Measurements from ENCODE around the gene NXNL1. TPM values are rescaled to one million over a fixed set of nuclear protein-coding genes. Genes with fewer than 3 reads are reported as not detected.

NXNL1 gene
- total and polyA plus RNA-seq, 2 donors (not counting 3 experiments of a cell fraction or from before 2014, with no cell fraction given), result not detected

- POLR2A ChIA-PET, result interaction anchor here (1.1 kb wide), 1 partner anchor 56 kb away, joined by 3 read pairs; no protein-coding TSS in a partner anchor
- dilution Hi-C loops (cut with MboI; ENCODE audit: extremely low pct_ligation_motif_present, low sequenced_read_pairs) (no loop called here), intact Hi-C loops (cut with micrococcal nuclease) (no loop called here)
- peak overlapping the region; percentile 63 for H3K4me2 ChIP-seq (ENCODE audit: insufficient read depth, low read length)
- H3K9ac ChIP-seq (replicated peaks; ENCODE audit: extremely low read depth, insufficient read depth, low read length), result no peak overlapping the region
- no TSS peak for BruUV-seq (replicated peaks)
- CTCF ChIA-PET, result interaction anchor here (0.8 kb wide), 1 partner anchor 9 kb away, joined by 3 read pairs; no protein-coding TSS in a partner anchor
- no peaks in the 10 kb centered on the region for H4K20me1 ChIP-seq (replicated peaks; ENCODE audit: control insufficient read depth, extremely low read depth, insufficient read depth, low read length)
- FAIRE-seq (no peak), DNase-seq (ENCODE audit: low read depth, low spot score) (no peak)
- no peaks in the 10 kb centered on the region for H3K27me3 ChIP-seq (ENCODE audit: control insufficient read depth in 2 of 2, insufficient read depth in 2 of 2, low read length in 2 of 2)
- no peaks in the 10 kb centered on the region for H3K79me2 ChIP-seq (ENCODE audit: control insufficient read depth, insufficient read depth, low read length)
- H2AFZ ChIP-seq (ENCODE audit: low read depth, low read length), result peak overlapping the region; percentile 100
- peaks cover 11% of the 10 kb centered on the region for H3K4me1 ChIP-seq (ENCODE audit: control insufficient read depth, extremely low read depth, insufficient read depth, low read length)
- TF ChIP-seq POLR2AphosphoS5 (IDR thresholded peaks at IDR 0.05; ENCODE audit: insufficient read depth, low read depth, low read length), result no peak
- TF ChIP-seq JUN (IDR thresholded peaks at IDR 0.05; ENCODE audit: borderline replicate concordance, insufficient read depth, insufficient read length, low read depth), result no peak
- no peak for TF ChIP-seq POLR2A (IDR thresholded peaks at IDR 0.05; ENCODE audit: low read depth, low read length)
- TF ChIP-seq FOS (IDR thresholded peaks at IDR 0.05; ENCODE audit: borderline replicate concordance, insufficient read depth, low read length), result no peak
- no peak overlapping the region for H3K4me3 ChIP-seq (replicated peaks in 1 of 3; ENCODE audit: insufficient read depth in 1 of 3, low read depth in 1 of 3, low read length in 3 of 3)
- H3K27ac ChIP-seq (ENCODE audit: insufficient read depth, low read depth, low read length), result no peak overlapping the region
- no peaks in the 10 kb centered on the region for H3K36me3 ChIP-seq (ENCODE audit: control insufficient read depth in 2 of 2, extremely low read depth in 1 of 2, insufficient read depth in 2 of 2, low read length in 2 of 2)
- no peaks in the 10 kb centered on the region for H3K9me1 ChIP-seq (replicated peaks; ENCODE audit: control insufficient read depth, extremely low read depth, insufficient read depth, low read length)
- no peaks in the 10 kb centered on the region for H3K9me3 ChIP-seq (replicated peaks; ENCODE audit: control insufficient read depth, insufficient read depth, low read length)
Measured at GRCh38 chr19:17468302-17469091, 7.8 kb upstream of the NXNL1 start.

- H3K79me2 ChIP-seq (ENCODE audit: control insufficient read depth, insufficient read depth, low read length), result no peaks in the 10 kb centered on the region
- H3K9me3 ChIP-seq (replicated peaks; ENCODE audit: control insufficient read depth, insufficient read depth, low read length), result no peaks in the 10 kb centered on the region
- no peak overlapping the region for H3K4me2 ChIP-seq (ENCODE audit: insufficient read depth, low read length)
- no peak for FAIRE-seq
- no peaks in the 10 kb centered on the region for H3K9me1 ChIP-seq (replicated peaks; ENCODE audit: control insufficient read depth, extremely low read depth, insufficient read depth, low read length)
- no peaks in the 10 kb centered on the region for H4K20me1 ChIP-seq (replicated peaks; ENCODE audit: control insufficient read depth, extremely low read depth, insufficient read depth, low read length)
- CTCF ChIA-PET, result interaction anchor here (1.2 to 2.3 kb wide), 2 partner anchors 15 to 72 kb away, joined by 3 to 10 read pairs; no protein-coding TSS in a partner anchor
- intact Hi-C loops (cut with micrococcal nuclease), result no loop called here
- dilution Hi-C loops (cut with MboI; ENCODE audit: extremely low pct_ligation_motif_present, low sequenced_read_pairs), result no loop called here
- POLR2A ChIA-PET, result no interaction called here
- no peaks in the 10 kb centered on the region for H3K27me3 ChIP-seq (ENCODE audit: control insufficient read depth in 2 of 2, insufficient read depth in 2 of 2, low read length in 2 of 2)
- DNase-seq (ENCODE audit: low read depth, low spot score), result no peak
- no TSS peak for BruUV-seq (replicated peaks)
- no peak overlapping the region for H2AFZ ChIP-seq (ENCODE audit: low read depth, low read length)
- TF ChIP-seq FOS (IDR thresholded peaks at IDR 0.05; ENCODE audit: borderline replicate concordance, insufficient read depth, low read length), result no peak
- H3K4me3 ChIP-seq (replicated peaks in 1 of 3; ENCODE audit: insufficient read depth in 1 of 3, low read depth in 1 of 3, low read length in 3 of 3), result no peak overlapping the region
- H3K36me3 ChIP-seq (ENCODE audit: control insufficient read depth in 2 of 2, extremely low read depth in 1 of 2, insufficient read depth in 2 of 2, low read length in 2 of 2), result no peaks in the 10 kb centered on the region
- no peak overlapping the region for H3K27ac ChIP-seq (ENCODE audit: insufficient read depth, low read depth, low read length)
- no peak overlapping the region for H3K9ac ChIP-seq (replicated peaks; ENCODE audit: extremely low read depth, insufficient read depth, low read length)
- H3K4me1 ChIP-seq (ENCODE audit: control insufficient read depth, extremely low read depth, insufficient read depth, low read length), result peaks cover 11% of the 10 kb centered on the region
Measured at GRCh38 chr19:17467471-17468301, 7.0 kb upstream of the NXNL1 start.
